Measurements from ENCODE around the gene NLRX1.
"Not testable (repeated sequence)": the region's sequence is repeated elsewhere in the genome, so short reads cannot be mapped to it uniquely, and the experiment has no call there.

NLRX1 gene, protein sequence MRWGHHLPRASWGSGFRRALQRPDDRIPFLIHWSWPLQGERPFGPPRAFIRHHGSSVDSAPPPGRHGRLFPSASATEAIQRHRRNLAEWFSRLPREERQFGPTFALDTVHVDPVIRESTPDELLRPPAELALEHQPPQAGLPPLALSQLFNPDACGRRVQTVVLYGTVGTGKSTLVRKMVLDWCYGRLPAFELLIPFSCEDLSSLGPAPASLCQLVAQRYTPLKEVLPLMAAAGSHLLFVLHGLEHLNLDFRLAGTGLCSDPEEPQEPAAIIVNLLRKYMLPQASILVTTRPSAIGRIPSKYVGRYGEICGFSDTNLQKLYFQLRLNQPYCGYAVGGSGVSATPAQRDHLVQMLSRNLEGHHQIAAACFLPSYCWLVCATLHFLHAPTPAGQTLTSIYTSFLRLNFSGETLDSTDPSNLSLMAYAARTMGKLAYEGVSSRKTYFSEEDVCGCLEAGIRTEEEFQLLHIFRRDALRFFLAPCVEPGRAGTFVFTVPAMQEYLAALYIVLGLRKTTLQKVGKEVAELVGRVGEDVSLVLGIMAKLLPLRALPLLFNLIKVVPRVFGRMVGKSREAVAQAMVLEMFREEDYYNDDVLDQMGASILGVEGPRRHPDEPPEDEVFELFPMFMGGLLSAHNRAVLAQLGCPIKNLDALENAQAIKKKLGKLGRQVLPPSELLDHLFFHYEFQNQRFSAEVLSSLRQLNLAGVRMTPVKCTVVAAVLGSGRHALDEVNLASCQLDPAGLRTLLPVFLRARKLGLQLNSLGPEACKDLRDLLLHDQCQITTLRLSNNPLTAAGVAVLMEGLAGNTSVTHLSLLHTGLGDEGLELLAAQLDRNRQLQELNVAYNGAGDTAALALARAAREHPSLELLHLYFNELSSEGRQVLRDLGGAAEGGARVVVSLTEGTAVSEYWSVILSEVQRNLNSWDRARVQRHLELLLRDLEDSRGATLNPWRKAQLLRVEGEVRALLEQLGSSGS

DNA sequence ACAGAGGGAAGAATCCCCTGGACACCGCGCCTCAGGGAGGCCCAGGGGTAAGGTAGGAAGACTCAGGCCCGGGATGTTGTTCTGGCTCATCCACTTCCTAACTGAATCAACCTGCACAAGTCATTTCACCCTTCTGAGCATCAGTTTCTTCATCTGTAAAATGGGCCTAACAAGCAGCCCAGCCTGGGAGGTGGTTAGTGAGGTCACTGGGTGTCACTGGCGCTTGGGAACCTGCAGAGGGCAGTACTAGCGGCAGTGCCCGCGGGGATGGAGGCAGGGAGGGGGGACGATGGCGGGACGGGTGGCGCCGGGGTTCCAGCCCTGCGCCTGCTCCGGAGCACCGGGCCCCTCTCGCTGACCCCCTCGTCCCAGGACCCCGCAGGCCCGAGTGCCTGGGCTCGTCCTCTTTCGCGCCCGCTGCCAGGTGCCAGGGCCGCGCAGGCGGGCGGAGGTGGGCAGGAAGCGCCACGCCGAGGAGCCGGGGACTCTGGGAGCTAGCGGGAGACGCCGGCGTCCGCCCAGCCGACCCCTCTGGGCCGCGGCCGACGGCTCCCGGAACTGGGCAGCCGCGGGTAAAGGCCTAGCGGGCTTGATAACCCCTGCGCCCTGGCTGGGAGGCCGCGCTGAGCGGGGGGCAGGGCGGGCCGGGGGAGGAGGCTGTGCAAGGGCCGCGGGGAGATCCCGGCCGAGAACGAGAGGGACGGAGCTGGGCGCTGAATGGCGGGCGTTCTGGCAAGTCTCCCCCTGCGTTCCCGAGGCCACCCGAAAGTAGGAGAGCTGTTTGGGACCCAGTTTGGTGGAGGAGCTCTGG is at the start of gene NLRX1:
TSS of gene NLRX1 (plus strand) at position 255 of the 811 bp plus-strand sequence. CDS start 2,679 bp downstream, outside the sequence.
- DNase-seq (ENCODE audit: low read depth), result peak; percentile 69

DNA sequence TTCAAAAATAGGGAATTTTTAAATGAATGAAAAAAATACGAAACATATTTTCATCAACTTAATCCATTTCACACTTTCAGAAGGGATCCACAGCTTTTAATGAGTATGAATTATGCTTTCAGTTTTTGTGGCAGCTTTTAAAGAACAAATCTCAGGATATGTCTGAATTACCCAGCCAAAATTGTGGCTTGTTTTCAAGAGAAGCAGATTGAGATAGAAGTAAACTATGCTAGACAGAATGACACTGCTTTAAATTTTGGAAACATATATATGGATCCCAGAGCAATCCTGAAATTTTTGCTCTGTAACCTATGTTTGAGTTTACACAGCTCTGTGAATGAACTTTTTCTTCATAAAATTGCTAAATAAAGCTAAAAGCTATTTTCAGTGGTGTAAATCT is 49.6 kb upstream of the NLRX1 start:
- no peak for DNase-seq (ENCODE audit: low read depth)

DNA sequence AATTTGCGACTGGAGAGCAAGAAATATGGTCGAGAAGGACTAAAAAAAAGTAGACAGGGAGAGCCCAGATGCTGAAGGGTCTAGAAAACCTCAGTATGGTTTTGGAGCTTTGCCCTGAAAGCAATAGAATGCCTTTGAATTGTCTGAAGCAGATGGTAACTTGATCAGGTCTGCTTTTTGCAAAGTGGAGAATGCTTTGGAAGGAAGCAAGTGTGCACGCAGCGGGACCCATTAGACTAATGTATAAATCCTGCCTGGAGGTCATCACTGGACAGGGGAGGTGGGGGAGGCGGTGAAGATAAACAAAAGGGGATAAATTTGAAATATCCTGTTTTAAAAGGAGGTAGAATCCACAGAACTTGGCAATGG is 47.9 kb upstream of the NLRX1 start:
- no peak for DNase-seq (ENCODE audit: low read depth)

DNA sequence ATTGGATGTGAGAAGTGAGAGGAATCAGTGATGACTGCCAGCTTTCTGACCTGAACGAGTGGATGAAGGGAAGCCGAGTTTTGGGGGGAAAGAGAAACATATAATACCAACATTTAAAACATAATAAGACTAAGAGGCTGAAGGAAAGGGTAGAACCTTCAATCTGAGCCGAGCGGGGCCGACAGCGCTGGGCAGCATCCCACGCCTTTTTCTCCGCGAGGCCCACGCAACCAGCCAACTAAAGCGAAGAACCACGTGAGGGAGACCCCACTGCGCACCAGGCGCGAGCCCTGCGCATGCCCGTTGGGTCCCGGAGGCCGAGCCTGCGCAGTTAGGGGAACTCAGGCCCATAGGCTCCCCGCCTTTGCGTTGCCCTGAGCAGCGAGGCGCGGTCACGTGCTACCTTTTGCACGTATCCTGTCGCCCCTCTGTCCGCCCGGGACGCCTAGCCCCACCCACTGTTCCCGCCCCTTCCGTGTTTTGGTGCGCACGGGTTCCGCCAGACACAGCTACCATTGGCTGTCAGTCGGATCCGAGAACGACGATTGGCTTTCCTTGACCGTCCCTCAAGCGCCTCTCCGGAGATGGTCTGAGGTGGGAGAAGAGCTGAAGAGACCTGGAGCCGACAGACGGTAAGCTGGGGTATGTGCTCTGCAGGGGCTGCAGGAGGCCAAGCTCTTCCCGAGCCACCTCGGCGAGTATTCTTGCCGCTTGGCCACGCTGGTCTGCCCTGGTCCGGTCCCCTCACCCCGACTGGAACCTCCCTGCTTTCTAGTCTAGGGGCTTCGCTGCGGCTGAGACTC is 47.3 kb upstream of the NLRX1 start, which contains the start of gene HINFP:
TSS of gene HINFP (plus strand) at position 573 of the 803 bp plus-strand sequence. CDS start 5,365 bp downstream, outside the sequence.
- peak; percentile 98 for DNase-seq (ENCODE audit: low read depth)

DNA sequence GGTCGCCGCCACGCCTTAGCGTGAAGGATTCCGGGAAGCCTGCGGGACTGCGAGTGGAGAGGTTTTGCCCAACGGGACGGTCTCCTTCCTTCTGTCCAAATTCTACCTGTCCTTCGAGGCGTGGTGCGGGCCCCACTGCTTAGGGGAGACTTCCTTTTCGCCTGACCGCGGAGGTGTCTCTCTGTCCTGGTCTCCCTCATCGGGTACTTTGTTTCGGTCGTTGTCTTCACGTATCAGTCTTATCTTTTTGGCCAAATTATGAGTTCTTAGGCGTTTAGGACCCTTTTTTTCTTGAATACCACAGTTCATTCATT is 46.8 kb upstream of the NLRX1 start:
- no peak for DNase-seq (ENCODE audit: low read depth)

DNA sequence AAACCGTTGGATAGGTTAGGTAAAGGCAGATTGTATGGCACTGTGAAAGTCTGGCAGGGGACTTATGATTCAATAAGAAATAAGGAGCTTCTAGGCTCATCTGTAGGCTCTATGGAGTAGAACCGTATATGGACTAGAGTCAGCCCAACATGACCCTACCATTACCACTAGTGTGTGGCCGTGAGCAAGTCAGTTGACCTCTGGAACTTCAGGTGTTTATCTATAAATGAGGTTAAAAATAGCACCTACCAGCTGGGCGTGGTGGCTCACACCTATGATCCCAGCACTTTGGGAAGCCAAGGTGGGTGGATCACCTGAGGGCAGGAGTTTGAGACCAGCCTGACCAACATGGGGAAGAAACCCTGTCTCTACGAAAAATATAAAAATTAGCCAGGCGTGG is 42.7 kb upstream of the NLRX1 start:
- no peak for DNase-seq (ENCODE audit: low read depth)

DNA sequence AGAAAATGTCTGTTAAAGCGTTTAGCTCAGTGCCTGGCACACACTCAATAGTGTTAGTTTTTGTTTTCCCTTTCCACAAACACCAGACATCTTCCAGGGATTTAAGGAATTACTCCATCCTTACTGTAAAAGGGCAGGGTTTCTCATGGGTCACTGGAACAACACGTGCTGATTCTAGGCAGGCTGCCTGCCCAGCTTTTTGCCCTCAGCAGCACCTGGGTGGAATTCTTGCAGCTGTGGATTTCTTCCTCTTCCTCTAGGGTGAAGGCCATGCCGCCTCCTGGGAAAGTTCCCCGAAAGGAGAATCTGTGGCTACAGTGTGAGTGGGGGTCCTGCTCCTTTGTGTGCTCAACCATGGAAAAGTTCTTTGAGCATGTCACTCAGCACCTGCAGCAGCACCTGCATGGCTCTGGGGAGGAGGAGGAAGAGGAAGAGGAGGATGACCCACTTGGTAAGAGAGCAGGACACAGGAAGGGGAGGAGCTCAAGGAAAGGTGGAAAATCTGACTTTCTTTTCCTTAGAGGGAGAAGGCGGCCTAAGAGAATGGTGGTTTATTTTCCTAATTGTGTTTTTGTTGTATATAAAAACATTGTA is 41.8 kb upstream of the NLRX1 start:
- DNase-seq (ENCODE audit: low read depth), result no peak

DNA sequence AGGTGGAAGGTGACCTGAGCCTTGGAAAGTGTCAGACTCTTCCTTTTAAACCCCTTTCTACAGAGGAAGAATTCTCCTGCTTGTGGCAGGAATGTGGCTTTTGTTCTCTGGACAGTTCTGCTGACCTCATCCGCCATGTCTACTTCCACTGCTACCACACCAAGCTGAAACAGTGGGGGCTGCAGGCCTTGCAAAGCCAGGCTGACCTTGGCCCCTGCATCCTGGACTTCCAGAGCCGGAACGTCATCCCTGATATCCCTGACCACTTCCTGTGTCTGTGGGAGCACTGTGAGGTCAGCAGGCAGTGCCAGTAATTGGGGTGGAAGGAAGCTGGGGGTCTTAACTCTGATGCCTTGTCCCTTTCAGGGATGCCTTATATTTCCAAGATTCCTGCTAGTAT is 37.9 kb upstream of the NLRX1 start:
- no peak for DNase-seq (ENCODE audit: low read depth)

DNA sequence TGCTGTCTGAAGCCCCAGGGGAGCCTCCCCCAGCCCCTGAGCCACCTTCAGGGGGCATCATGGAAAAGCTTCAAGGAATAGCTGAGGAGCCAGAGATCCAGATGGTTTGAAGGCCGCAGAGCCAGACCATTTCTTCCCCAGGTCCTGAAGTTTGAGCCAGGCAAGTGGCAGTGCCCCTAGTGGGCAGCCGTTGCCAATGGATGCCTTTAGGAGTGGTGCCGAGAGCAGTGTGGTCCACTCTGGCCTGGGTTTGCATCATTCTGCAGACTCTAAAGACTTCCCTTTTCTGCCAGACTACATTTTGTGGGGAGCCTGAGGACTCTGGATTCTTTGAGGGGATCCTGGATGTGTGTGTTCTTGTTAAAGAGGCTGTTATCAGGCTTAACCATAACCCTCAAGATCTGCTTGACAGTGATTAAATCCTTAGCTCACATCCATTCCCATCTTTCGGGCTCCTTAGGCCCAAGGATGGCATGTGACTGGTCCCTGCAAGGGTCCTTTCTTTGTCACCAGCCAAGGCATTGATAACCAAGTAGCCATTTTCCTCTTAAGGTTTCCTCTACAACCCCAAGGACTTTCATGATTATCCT is 34.0 kb upstream of the NLRX1 start:
- DNase-seq (ENCODE audit: low read depth), result no peak

DNA sequence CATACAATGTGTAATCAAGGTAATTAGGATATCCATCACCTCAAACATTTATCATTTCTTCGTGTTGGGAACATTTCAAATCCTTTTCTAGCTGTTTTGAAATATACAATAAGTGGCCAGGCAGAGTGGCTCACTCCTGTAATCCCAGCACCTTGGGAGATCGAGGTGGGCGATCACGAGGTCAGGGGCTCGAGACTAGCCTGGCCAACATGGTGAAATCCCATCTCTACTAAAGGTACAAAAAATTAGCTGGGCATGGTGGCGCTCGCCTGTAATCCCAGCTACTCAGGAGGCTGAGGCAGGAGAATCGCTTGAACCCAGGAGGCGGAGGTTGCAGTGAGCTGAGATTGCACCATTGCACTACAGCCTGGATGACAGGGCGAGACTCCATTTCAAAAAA is 29.2 kb upstream of the NLRX1 start:
- not testable (repeated sequence) for DNase-seq (ENCODE audit: low read depth)

DNA sequence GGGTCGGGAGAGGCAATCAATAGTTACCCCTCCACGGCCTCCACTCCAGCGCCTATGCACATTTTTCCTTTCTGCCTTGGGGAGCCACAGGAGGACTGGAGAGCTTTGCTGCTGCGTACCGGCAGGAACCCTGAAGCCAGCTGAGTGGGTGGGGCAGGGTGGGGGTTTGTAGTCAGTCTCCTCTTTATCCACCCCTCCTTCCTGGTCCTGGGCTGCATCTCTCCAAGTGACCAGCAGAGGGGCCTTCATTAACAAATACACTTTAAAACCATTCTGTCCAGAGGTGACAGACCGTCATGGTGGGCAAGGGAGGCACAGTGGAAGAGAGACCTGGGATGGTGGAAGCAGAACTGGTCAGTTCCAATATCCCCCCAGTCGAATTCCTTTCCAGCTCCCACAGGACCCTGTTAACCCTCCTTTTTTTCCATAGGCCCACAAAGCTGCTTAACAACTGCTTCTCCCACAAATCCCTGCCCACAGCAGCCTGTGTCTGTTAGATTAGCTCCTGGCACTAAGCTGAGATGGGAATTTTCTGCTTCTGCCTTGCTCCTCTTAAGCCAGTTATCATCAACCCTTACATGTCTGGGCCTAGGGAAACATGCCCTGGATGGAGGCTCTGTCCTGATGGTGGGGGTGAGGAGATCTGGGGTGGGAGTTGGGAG is 23.6 kb upstream of the NLRX1 start:
- peak; percentile 21 for DNase-seq (ENCODE audit: low read depth)

DNA sequence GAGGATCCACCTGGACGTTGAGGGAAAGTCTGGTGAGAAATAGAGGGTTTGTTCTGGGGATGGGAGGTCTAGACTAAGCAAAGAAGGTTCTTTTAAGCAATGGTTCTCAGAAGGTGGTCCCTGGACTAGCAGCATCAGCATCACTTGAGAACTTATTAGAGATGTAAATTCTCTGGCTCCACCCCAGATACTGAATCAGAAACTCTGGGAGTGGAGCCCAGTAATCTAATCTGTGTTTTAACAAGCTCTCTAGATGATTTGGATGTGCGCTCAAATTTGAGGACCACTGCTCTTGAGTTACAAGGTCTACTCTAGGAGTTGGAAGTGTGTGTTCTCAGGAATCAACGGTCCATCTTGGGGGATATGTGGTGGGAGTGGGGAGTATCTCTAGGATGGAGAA is 23.0 kb upstream of the NLRX1 start:
- DNase-seq (ENCODE audit: low read depth), result no peak

DNA sequence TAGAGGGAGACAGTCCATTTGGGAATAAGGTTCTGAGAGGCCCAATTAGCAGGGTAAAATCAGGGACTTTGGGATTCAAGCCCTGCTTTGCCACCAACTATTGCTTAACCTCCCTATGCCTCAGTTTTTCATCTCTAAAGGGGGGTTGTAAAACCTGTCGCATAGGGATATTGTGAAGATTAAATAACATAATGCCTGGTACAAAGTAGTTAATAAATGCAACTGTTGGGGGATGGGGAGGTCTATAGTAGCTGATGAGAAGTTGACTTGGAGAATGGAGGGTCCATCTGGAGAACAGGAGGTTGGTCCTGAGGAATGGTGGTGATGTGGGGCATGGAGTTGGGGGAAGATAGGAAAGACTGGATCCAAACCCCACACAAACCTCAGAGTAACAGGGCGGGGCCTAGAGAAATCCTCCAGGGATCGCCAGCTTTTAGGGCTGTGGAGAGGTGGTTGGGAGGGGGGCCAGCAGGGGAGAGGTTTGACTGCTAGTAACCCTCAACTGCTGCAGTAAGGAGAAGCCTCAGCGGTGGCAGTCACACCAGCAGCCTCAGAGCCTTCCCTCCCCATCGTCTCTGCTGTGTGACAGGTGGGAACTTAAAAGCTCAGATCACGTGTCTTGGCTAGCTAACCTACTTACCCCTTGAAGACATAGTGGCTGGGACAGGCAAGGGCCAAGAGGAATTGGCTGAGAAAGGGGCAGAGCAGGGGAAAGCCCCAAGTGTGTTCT is 20.8 kb upstream of the NLRX1 start:
- DNase-seq (ENCODE audit: low read depth), result no peak

DNA sequence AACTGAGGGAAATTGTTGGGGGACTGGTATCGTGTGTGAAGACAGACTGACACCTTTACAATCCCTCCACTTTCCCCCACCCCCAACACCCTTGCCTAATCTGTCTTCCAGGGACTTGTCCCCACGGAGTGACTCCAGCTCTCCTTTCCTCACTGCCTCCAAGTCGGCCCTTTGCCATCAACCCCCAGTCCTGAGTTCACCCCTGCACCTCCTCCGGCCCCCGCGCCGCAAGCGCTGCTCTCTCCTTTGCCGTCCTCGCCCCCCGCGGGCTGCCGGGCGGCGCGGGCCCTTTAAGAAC is 19.9 kb upstream of the NLRX1 start:
- no peak for DNase-seq (ENCODE audit: low read depth)

DNA sequence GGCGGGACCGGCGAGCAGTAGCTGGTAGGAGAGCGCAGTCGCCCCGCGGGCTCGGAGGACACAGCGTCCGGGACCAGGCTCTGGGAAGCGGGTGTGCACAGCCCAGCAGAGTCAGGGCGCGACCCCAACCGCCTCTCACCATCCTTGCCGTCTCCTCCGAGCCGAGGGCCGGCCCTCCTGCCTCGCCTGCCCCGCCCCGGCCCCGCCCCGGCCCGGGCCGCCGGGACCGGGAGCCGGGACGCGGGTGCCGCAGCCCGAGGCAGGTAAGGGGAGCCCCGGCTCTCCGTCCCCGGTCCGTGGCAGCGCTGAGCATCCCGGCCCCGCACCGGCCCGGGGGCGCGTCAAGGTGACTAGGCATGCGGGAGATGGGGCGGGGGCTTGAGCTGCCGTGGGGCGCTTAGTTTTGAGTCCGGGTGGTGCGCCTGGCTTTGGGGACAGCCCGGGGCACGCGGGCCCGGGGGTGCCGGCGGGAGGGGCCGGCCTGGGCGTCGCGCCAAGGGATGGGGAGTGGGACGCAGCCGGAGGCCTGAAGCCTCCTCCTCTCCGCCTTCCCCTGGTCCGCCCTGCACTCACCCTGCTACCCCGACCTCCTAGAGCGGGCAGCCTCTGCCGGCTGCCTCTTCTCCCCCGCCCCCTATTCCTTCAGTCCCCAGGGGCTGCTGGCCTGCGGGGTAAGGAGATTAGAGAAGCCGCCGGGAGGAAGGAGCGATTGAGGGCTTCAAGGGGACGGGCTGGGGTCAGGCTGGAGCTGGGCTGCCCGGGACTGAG is 19.3 kb upstream of the NLRX1 start, which contains the start of gene ABCG4:
TSS of gene ABCG4 (plus strand) at position 35 of the 768 bp plus-strand sequence. CDS start 914 bp downstream, outside the sequence.
- no peak for DNase-seq (ENCODE audit: low read depth)

DNA sequence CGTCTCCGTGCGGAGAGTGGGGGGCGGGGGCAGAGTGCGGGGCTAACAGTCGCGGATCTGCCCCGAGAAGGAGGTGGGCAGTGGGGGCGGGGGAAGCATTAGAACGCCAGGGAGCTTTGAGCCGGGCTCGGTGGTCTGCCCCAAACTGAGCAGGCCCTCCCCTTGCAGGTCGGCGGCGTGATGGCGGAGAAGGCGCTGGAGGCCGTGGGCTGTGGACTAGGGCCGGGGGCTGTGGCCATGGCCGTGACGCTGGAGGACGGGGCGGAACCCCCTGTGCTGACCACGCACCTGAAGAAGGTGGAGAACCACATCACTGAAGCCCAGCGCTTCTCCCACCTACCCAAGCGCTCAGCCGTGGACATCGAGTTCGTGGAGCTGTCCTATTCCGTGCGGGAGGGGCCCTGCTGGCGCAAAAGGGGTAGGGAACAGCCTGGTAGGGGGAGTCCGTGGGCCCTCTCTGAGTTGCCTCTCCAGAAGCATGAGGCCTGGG is 18.7 kb upstream of the NLRX1 start:
- DNase-seq (ENCODE audit: low read depth), result no peak

DNA sequence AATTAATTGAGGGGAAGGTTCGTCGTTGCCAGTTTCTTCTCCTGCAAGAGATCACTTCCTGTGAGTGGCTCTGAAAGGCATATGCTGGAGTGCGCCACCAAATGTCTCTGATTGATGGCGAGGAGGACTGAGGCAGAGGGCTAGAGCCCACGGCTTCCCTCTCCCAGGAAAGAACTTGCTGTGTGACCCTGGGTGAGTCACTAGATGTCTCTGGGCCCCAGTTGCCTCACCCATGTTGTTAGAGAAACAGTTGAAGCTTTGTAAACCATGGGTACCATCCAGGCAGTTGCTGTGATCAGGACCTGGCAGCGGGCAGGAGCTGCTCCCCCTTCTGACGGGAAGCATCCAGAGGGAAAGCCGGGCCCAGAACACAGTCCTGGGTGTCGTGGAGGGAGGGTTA is 16.5 kb upstream of the NLRX1 start:
- no peak for DNase-seq (ENCODE audit: low read depth)

DNA sequence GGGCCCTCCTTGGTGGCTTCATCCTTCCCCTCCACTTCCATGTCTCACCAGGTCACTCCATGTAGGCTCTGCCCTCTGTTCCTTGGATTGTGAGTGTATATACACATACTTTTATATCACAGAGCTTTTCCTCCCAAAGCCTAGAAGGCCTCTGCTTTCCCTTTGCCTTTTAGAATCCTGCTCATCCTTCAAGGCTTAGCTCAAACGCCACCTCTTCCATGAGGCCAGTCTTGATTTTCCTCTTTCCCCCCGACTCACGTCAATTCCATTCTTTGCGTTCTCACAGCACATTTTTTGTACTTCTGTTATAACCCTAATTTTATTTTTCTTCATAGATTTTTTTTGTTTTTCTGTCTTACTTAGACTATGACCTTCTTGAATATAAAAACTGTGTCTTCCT is 15.9 kb upstream of the NLRX1 start:
- DNase-seq (ENCODE audit: low read depth), result no peak

Data from stromal cell of bone marrow (primary cell).